Tibial artery (tissue), 4 donors: Measurements from ENCODE around the gene SEMA5B.

Experiments
- DNase-seq, 2 donors: peaks; one replicate each; pipeline ENCODE4 v3.0.0-alpha.2; 2019
- H3K27ac ChIP-seq, 2 donors: fragments of 200-600 bp; sonication (generic) in 1 of 2; 1 replicate in 1 of 2; 2 replicates in 1 of 2; pipeline ENCODE4 v1.5.1; 2018 to 2019; ENCODE audit warnings: mild to moderate bottlenecking in 1 of 2
- H3K27me3 ChIP-seq, 2 donors: fragments of 200-600 bp; sonication (generic) in 1 of 2; one replicate each; pipeline versions ENCODE4 v1.5.1 to v1.6.0; 2016 to 2019
- H3K36me3 ChIP-seq, 3 donors: fragments of 200-600 bp; sonication (generic) in 2 of 3; one replicate each; pipeline ENCODE4 v1.5.1; 2016 to 2019; ENCODE audit warnings: mild to moderate bottlenecking in 2 of 3
- H3K4me1 ChIP-seq, 4 donors: fragments of 200-600 bp; sonication (generic) in 2 of 4; 1 replicate in 3 of 4; 2 replicates in 1 of 4; pipeline ENCODE4 v1.5.1; 2016 to 2019
- H3K4me3 ChIP-seq, 2 donors: fragments of 200-600 bp; sonication (generic) in 1 of 2; 1 replicate in 1 of 2; 2 replicates in 1 of 2; pipeline ENCODE4 v1.5.1; 2018 to 2019; ENCODE audit warnings: mild to moderate bottlenecking in 2 of 2
- H3K9me3 ChIP-seq, 3 donors: fragments of 200-600 bp; sonication (generic) in 1 of 3; one replicate each; pipeline ENCODE4 v1.5.1; 2016 to 2019
- CTCF ChIP-seq, 2 experiments: fragments of 200-600 bp in 1 of 2; fragments of 450-650 bp in 1 of 2; IDR thresholded peaks; one replicate each; pipeline ENCODE4 v1.5.1; 2017 to 2019; ENCODE audit warnings: antibody characterized with exemption in 2 of 2, mild to moderate bottlenecking in 1 of 2, moderate library complexity in 1 of 2
- intact Hi-C: fragments of 100-400 bp; cut with DNase I; formaldehyde crosslinking; loops from one replicate; pipeline ENCODE4 v1.15.0; 2023; ENCODE audit warnings: low total_unique reads

SEMA5B gene

DNA sequence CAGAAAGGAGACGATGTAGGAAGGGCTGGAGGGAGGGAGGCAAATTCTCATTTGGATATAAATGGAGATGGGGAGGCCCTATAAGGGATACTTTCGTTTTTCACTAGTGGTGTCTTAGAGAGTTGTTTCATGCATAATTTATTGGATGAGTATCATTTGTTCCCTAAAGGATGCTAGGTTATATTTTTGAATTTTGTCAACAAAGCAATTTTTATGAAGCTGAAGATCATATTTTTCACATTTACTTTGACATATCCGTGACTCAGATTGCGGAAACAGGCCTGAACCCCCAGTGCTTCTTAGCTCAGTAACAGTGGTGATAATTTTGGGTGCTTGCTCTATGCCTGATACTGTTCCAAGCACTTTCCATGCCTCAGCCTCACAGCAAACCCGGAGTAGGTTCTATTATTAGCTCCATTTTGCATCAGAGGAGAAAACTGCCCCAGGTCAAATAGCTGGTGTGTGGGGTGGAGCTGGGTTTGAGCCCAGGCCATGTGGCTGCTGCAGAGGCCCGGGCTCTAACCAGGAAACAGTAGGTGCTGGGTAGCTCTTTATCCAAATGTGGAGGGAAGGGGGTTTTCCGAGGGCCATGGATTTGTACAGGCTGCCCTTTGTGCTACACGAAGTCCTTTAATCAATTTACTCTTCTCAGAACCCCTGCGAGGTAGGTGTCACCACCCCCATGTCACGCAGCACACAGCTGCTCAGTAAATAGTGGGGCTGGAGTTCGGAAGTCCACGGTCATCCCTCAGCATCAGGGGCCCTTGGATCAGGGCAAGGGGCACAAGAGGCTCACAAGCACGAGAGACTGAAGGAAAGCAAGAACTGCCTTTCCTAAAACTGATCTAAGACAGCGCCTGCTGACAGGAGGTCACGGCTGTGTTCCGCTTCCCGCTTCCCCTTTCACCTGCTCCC is 133.6 kb downstream of the SEMA5B start:
- TF ChIP-seq CTCF (IDR thresholded peaks at IDR 0.05): no peak
- peaks cover 0 to 29% (median 14%) of the 10 kb centered on the region in 4 donors for H3K4me1 ChIP-seq
- no peaks in the 10 kb centered on the region for H3K9me3 ChIP-seq
- intact Hi-C loops: no loop called here
- no peak for DNase-seq
- no peak overlapping the region for H3K27ac ChIP-seq
- H3K36me3 ChIP-seq: no peaks in the 10 kb centered on the region
- no peaks in the 10 kb centered on the region for H3K27me3 ChIP-seq
- no peak overlapping the region for H3K4me3 ChIP-seq

GRCh38 chr3:122893282-122893681 is 134.3 kb downstream of the SEMA5B start:
- no peaks in the 10 kb centered on the region for H3K9me3 ChIP-seq
- H3K36me3 ChIP-seq: no peaks in the 10 kb centered on the region
- no peak for DNase-seq
- peaks cover 0 to 29% (median 14%) of the 10 kb centered on the region in 4 donors for H3K4me1 ChIP-seq
- no peak overlapping the region for H3K27ac ChIP-seq
- intact Hi-C loops: no loop called here
- no peaks in the 10 kb centered on the region for H3K27me3 ChIP-seq
- no peak overlapping the region for H3K4me3 ChIP-seq
- no peak for TF ChIP-seq CTCF (IDR thresholded peaks at IDR 0.05)

DNA sequence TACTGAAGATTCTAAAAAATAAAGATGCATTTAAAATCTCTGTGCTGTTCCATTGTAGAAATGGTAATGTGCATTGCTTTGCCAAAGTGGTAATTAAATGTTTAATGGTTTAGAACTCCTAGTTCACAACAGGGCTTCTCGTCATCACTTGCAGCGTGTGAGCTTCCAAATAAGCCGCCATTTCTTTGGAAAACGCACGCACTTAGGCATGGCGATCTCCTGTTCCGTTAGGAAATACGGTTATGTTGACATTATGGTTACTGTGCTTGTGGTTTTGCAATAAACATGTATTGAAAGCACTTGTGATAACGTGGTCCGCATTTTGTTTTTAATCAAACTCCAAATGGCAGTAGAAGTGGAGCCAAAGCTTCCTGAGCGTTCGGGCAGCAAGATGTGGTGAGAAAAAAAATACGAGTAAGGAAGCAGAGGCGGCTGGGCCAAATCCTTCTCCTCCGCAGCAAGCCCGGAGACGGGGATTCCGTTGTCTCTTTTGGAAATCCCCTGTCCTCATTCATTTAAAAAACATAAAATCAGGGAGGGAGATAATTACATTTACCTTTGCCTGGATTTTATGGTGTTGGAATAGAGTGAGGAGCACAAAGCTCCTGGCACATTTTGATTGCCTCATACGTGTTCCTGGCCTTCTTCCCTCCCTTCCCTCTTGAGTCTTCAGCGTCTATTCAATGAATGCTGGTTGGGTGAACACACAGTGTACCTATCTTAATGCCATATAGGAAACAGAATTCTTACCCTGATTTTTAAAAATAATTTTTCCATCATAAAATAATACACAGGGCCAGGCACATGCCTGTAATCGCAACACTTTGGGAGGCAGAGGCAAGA is 135.2 kb downstream of the SEMA5B start:
- Histone ChIP-seq H3K4me1 (peaks cover 0 to 29% (median 14%) of the 10 kb centered on the region in 4 donors), H3K27ac (no peak overlapping the region), H3K36me3 (no peaks in the 10 kb centered on the region), H3K4me3 (no peak overlapping the region), H3K27me3 (no peaks in the 10 kb centered on the region), H3K9me3 (no peaks in the 10 kb centered on the region)
- TF ChIP-seq CTCF (IDR thresholded peaks at IDR 0.05): no peak
- no peak for DNase-seq
- intact Hi-C loops: no loop called here

DNA sequence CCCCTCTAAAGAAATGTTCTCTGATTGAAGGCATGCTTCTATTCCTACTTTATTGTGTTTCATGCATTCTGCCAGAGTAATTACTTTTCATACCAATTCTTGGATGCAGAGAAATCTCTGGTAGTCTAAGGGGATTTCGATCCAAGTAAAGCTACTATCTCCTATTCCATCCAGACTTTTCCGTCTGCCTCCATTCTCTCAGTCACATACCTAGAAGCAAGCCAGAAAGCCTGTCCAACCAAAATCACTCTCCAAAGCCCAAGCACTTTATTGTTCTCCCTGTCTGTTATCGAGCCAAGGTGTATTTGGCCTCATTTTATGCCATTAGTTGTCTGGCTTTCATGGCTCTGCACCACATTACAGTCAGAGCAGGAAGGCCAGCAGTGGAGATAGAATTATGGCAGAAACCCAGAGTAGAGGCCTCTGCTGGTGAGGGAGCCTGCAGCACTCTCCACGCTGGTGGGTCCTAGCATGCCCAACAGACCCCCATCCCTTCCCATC is 136.8 kb downstream of the SEMA5B start:
- Histone ChIP-seq H3K4me3 (no peak overlapping the region), H3K27me3 (no peaks in the 10 kb centered on the region), H3K4me1 (peaks cover 0 to 29% (median 14%) of the 10 kb centered on the region in 4 donors), H3K9me3 (no peaks in the 10 kb centered on the region), H3K36me3 (no peaks in the 10 kb centered on the region), H3K27ac (no peak overlapping the region)
- TF ChIP-seq CTCF (IDR thresholded peaks at IDR 0.05): no peak
- intact Hi-C loops: no loop called here
- no peak for DNase-seq

DNA sequence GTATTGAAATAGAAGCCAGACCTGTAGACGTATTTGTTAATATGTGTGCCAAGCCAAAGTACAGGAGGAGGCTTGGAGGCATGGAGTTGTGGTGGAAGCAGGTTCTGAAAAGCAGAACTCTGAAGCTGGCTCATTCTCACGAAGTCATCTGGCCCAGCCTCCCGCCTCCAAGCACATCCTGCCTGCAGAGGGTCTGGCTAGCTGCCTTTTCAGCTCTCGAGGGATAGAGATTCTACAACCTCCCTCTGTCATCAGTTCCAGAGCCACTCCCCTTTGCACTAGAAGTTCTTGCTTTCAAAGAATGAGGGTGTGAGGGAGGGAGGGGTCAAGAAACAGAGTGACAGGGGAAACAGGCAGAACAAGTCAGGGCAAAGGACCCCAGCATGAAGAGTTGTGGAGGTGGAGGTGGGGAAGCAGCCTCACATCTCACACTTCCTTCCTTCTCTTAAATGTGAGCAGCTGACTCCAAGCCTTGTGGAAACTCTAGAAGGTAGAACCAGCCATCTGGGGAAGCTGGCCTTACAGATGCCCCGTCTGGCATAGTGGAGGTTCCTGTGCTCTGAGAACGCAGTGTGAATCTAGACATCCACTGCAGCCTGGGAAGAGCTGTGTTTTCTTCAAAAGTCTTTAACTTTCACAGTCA is 137.4 kb downstream of the SEMA5B start:
- Histone ChIP-seq H3K4me3 (no peak overlapping the region), H3K27me3 (no peaks in the 10 kb centered on the region), H3K36me3 (no peaks in the 10 kb centered on the region), H3K4me1 (peaks cover 0 to 29% (median 14%) of the 10 kb centered on the region in 4 donors), H3K27ac (no peak overlapping the region), H3K9me3 (no peaks in the 10 kb centered on the region)
- peak; percentile 61 to 76 for DNase-seq
- TF ChIP-seq CTCF (IDR thresholded peaks at IDR 0.05): no peak
- intact Hi-C loops: no loop called here
